ENCODE data around the gene SEC62. TPM values are rescaled to one million over a fixed set of nuclear protein-coding genes. Genes with fewer than 3 reads are reported as not detected.

The SEC62 gene
- total RNA-seq, 1 donor from 2014 or later = 36.6 TPM

Other genes with a start within 250 kb of the SEC62 start
- 38.5 and 69.2 TPM in 2 replicates for gene TERC, start 201.7 kb upstream of the SEC62 start, total RNA-seq
- gene ACTRT3, start 197.2 kb upstream of the SEC62 start, total RNA-seq = 2.8 and 3.4 TPM in 2 replicates
- 8.6 and 11.2 TPM in 2 replicates for gene MYNN, start 193.4 kb upstream of the SEC62 start, total RNA-seq
- gene LRRIQ4, start 153.9 kb upstream of the SEC62 start, total RNA-seq = not detected in 2 replicates
- gene LRRC34, start 153.9 kb upstream of the SEC62 start, total RNA-seq = 0.19 and 2.6 TPM in 2 replicates
- not detected in 2 replicates for gene LRRC31, start 96.9 kb upstream of the SEC62 start, total RNA-seq
- gene SAMD7, start 55.2 kb upstream of the SEC62 start, total RNA-seq = not detected in 2 replicates
- 6.9 and 7.9 TPM in 2 replicates for gene GPR160, start 71.2 kb downstream of the SEC62 start, total RNA-seq
- gene PHC3, start 214.9 kb downstream of the SEC62 start, total RNA-seq = 28.7 and 29.7 TPM in 2 replicates